Stomach smooth muscle (tissue), 2 donors: ENCODE data around the gene FAM114A2.
A peak's percentile ranks its signal among the peaks of the same experiment; 100 is the strongest.

ENCODE experiments used
- H3K27ac ChIP-seq: one replicate; pipeline ENCODE4 v1.7.0; 2013; ENCODE audit warnings: mild to moderate bottlenecking, low read length, inconsistent platforms
- H3K27me3 ChIP-seq, 2 donors: one replicate each; pipeline ENCODE4 v1.7.0; 2013; ENCODE audit warnings: low read length in 2 of 2; ENCODE audit not compliant: insufficient read depth in 2 of 2, control insufficient read depth in 1 of 2
- H3K36me3 ChIP-seq, 2 donors: one replicate each; pipeline ENCODE4 v1.7.0; 2013; ENCODE audit warnings: low read length in 2 of 2; ENCODE audit not compliant: control insufficient read depth in 2 of 2, insufficient read depth in 2 of 2
- H3K4me1 ChIP-seq: one replicate; pipeline ENCODE4 v1.7.0; 2013; ENCODE audit warnings: low read length; ENCODE audit not compliant: control insufficient read depth, insufficient read depth
- H3K4me3 ChIP-seq, 2 donors: one replicate each; pipeline ENCODE4 v1.7.0; 2013; ENCODE audit warnings: low read length in 2 of 2
- H3K9ac ChIP-seq, 2 donors: one replicate each; pipeline ENCODE4 v1.7.0; 2013; ENCODE audit warnings: low read length in 2 of 2, mild to moderate bottlenecking in 1 of 2
- H3K9me3 ChIP-seq, 2 donors: one replicate each; pipeline ENCODE4 v1.7.0; 2013; ENCODE audit warnings: low read length in 2 of 2; ENCODE audit not compliant: control insufficient read depth in 2 of 2
- donor health status: healthy.
- donor health status: Pancreatic carcinoma.

The FAM114A2 gene

DNA sequence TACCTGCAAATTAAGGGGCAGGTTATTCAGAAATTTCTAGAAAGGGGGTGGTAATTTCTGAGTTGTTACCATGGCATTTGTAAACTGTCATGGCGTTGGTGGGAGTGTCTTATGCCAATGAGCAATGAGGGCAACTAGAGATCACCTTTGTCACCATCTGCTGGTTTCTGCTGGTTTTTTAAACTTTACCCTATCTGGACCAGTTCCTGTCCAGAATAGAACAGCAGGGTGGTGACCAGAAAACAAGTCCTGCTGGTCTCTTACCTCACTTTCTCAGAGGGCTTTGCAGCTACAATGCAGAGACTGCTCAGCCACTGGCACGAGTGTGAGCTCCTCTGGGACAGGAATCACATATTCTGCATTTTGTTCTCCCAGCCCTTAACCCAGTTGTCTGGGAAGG, 51.4 kb downstream of the FAM114A2 start:
- Histone ChIP-seq H3K4me3 (no peak overlapping the region), H3K27ac (no peak overlapping the region), H3K27me3 (no peaks in the 10 kb centered on the region), H3K4me1 (no peaks in the 10 kb centered on the region), H3K36me3 (peaks cover 0 to 3% of the 10 kb centered on the region in 2 donors), H3K9me3 (no peaks in the 10 kb centered on the region), H3K9ac (no peak overlapping the region)

DNA sequence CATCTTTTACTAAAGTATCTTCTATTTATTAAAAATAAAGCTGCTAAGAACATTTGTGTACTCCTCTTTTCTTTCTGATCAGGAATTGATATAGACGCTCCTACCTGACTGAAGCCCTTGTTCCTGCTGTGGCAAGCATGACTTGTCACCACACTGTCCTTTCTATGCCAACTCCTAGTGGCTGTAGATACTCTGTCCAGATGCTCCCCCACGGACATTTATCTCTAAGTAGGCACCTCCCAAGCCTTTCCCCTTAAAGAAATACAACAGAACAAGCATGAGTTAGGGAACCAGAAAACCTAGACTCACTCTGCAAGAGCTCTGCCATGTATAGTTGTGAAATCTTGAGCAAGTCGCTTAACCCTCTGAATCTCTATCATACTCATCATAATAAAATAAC, 53.2 kb downstream of the FAM114A2 start:
- H3K4me1 ChIP-seq, result no peaks in the 10 kb centered on the region

DNA sequence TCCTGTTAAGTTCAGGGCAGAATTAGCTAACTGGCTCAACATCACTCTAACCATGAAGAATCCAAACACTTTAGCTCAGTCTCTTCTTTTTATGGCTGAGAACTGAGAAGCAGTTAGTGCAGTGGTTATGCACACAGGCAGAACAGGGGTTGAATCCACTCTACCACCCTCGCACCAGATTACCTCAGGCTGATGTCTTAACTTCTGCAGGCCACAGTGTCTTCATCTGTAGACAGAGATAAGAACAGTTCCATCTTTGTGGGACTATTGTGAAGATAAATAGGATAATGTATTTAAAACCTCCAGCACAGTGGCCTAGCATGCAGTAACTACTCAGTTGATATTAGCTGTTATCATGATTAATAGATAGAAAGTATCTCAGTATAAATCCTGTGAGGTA, 54.8 kb downstream of the FAM114A2 start:
- Histone ChIP-seq H3K4me3 (no peak overlapping the region), H3K27ac (no peak overlapping the region), H3K36me3 (no peaks in the 10 kb centered on the region), H3K27me3 (no peaks in the 10 kb centered on the region), H3K9me3 (no peaks in the 10 kb centered on the region), H3K9ac (no peak overlapping the region), H3K4me1 (no peaks in the 10 kb centered on the region)

More for the DNA sequence above, 53.2 kb downstream of the FAM114A2 start:
- H3K9me3 ChIP-seq, result no peaks in the 10 kb centered on the region
- no peak overlapping the region for H3K27ac ChIP-seq
- H3K4me3 ChIP-seq, result no peak overlapping the region
- no peaks in the 10 kb centered on the region for H3K36me3 ChIP-seq
- H3K27me3 ChIP-seq, result no peaks in the 10 kb centered on the region
- H3K9ac ChIP-seq, result no peak overlapping the region

DNA sequence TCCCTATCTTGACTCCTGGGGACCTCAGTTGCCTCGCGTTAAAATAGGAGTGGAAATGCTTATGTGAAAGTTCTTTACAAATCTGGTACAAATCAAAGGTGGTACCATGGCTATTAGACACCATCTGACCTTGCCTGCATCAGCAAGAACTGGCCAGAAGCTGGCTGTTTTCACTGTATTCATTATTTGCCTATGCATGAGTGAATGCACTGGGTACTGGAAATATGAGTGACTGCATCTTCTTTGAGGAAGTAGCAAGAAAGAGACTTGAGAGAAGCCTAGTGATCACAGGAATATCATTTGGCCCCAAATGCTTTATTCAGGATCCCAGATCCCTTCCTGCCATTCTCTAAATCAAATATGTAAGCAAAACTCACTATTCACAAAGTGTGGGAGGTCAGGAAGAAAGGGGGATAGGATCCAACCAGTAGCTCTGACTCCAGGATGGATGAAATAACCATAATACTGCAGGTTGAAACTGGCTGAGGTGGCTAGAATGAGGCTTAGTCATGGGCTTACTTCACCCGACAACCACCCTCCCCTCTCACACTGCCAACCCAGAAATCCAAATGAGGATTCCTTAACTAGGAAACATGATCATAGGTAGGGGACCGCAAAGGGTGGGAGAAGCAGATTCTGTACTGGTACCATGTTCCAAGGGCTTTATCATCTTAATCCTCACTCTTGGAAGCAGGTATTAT, 56.7 kb downstream of the FAM114A2 start:
- no peaks in the 10 kb centered on the region for H3K36me3 ChIP-seq
- no peak overlapping the region for H3K9ac ChIP-seq
- H3K27me3 ChIP-seq, result peaks cover 0 to 3% of the 10 kb centered on the region in 2 donors
- H3K4me3 ChIP-seq, result no peak overlapping the region
- no peak overlapping the region for H3K27ac ChIP-seq
- no peaks in the 10 kb centered on the region for H3K4me1 ChIP-seq
- no peaks in the 10 kb centered on the region for H3K9me3 ChIP-seq

DNA sequence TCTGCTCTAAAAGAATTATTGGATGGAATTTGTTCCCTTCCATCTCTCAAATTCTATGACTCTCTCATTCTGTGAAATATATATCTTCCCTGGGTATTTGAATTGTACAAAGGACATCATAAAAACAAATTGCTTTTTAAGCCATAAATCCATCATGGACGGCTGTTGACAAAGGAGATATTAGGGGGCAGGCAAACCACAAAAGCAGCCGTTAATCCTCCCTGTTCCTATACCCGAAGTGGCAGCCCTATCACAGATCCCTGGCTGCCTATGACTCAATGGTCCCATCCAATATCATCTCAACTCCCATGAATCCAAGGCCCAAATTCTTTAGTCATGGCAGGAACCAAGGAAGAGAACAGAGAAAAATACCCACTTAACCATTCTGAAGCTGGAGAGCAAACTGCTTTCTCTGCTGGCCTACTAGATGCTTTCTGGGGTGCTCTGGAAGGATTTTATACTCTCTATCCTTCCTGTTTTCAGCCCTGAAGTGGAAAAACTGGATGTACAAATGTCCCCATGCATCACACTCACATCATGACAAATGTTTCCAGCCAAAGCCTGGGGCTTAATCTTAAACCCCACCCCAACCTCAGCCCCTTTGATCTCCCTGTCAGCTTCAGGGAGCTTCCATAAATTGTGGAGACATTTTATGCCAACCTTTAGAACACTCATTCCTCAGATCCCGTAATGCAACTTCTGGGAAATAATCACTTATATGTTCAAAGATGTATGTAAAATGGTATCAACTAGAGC, 59.5 kb downstream of the FAM114A2 start:
- no peak overlapping the region for H3K9ac ChIP-seq
- no peak overlapping the region for H3K27ac ChIP-seq
- H3K4me1 ChIP-seq, result no peaks in the 10 kb centered on the region

DNA sequence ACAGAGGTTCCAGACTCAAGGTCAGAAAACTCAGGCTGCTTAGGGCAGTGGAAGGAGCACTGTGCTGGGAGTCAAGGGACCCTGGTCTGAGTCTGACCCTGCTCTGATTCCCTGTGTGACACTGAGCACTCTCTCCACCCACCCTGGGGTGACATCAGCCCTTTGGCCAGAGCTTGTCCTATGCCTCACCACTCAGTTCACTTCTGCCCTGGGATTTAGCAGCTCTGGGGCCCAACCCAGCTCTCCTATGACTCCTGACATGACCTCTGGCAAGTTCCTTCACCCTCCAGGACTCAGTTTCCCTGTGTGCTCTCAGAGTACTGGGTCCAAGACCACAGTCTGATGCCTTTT, 63.9 kb downstream of the FAM114A2 start:
- no peaks in the 10 kb centered on the region for H3K9me3 ChIP-seq
- no peaks in the 10 kb centered on the region for H3K36me3 ChIP-seq
- H3K4me1 ChIP-seq, result no peaks in the 10 kb centered on the region
- no peak overlapping the region for H3K4me3 ChIP-seq
- no peak overlapping the region for H3K9ac ChIP-seq
- H3K27me3 ChIP-seq, result peaks cover 3 to 9% of the 10 kb centered on the region in 2 donors
- H3K27ac ChIP-seq, result no peak overlapping the region

More for the DNA sequence above, 59.5 kb downstream of the FAM114A2 start:
- H3K4me3 ChIP-seq, result no peak overlapping the region
- no peaks in the 10 kb centered on the region for H3K36me3 ChIP-seq
- no peaks in the 10 kb centered on the region for H3K9me3 ChIP-seq
- H3K27me3 ChIP-seq, result peaks cover 3 to 9% of the 10 kb centered on the region in 2 donors

DNA sequence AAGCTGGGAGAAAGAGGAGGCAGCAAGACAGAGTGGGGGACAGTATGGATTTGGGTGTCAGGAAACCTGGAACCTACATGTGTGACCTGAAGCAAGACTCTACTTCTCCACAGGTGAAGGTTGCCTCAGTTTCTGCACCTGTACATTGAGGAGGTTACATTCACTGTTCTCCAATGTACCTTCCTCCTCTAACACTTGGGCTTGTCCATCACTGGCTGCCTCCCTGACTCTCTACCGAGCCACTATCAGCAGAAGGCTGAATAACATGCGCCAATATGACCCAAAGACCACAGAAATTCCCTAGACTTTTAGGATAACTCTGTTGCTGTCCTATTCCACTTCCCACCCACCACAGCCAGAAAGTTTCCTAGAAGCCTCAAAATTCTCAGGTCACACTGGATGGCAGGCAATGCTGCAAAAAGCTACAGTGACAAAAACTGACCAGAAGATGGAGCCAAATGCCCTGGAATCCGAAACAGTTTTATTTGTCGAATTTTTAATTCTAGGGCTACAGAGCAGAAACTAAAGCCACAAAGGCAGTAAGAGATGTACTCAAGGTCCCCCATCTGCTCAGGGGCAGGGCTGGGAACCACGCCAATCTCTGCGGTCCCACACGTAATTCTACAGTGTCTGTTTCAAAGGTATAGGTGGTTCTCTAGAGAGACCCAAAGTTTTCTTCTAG, 64.4 kb downstream of the FAM114A2 start:
- H3K36me3 ChIP-seq, result no peaks in the 10 kb centered on the region
- no peak overlapping the region for H3K4me3 ChIP-seq
- H3K27me3 ChIP-seq, result peaks cover 3 to 9% of the 10 kb centered on the region in 2 donors
- no peak overlapping the region for H3K27ac ChIP-seq
- H3K9ac ChIP-seq, result peak overlapping the region in 1 of 2 donors; percentile 47
- H3K9me3 ChIP-seq, result no peaks in the 10 kb centered on the region
- no peaks in the 10 kb centered on the region for H3K4me1 ChIP-seq

DNA sequence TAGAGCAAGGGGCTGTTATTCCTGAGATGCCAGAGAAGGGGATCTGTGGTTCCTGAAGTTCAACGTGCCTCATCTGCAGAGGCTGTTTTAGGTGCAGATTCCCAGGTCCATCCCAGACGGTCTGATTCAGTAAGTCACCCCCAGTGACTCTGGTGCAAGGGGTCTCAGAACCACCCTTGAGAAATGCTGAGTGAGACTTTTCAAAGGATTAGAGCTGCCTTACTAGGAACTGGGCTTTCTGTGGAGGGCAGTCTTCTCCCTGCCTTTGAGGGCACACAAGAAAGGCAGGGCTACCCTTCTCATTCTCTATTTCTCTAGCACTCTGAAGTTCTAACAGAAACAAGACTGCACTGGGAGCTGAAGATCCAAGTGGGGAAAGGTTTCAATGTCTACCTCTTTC, 66.5 kb downstream of the FAM114A2 start:
- H3K4me3 ChIP-seq, result no peak overlapping the region
- no peaks in the 10 kb centered on the region for H3K4me1 ChIP-seq
- H3K27ac ChIP-seq, result no peak overlapping the region
- H3K36me3 ChIP-seq, result no peaks in the 10 kb centered on the region
- H3K9ac ChIP-seq, result no peak overlapping the region
- no peaks in the 10 kb centered on the region for H3K9me3 ChIP-seq
- H3K27me3 ChIP-seq, result peaks cover 3 to 6% of the 10 kb centered on the region in 2 donors

DNA sequence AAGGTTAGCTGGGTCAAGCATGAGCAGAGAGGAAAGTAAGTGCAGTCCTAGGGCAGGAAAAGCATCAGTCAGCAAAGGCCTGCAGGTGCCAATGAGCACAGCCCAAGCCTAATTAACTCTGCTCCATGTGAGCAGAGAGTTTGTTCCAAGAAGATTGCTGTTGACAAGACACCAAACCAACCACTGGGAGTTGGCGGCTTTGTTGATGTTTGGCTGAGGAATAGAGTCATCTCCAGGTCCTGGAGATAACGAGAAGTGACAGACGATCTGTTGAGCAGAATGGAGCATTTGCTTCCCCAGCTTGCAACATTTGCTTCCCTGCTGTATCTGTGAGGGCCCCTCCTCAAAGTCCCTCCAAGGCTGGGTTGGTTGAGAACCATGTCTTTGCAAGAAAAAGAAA, 68.2 kb downstream of the FAM114A2 start:
- Histone ChIP-seq H3K9me3 (no peaks in the 10 kb centered on the region), H3K36me3 (no peaks in the 10 kb centered on the region), H3K4me1 (no peaks in the 10 kb centered on the region), H3K9ac (no peak overlapping the region), H3K27ac (no peak overlapping the region), H3K4me3 (no peak overlapping the region), H3K27me3 (peaks cover 2% of the 10 kb centered on the region in 2 donors)

DNA sequence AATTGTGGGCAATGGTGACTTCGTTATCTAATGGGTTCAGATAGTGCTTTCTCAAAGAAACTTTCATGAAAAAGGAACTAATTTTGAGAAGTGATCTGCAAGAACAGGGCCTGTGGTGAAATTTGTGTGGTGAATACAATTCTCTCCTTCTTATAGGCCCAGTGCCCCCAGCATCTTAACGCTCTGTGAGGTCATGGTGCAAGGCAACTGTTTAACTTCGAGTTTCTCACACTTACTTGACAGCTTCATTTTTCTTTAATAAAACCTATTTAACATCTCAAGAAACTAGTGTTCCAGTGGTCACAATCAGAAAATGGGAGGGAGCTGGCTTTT, 69.2 kb downstream of the FAM114A2 start:
- no peak overlapping the region for H3K4me3 ChIP-seq
- H3K27me3 ChIP-seq, result peaks cover 0 to 2% of the 10 kb centered on the region in 2 donors
- H3K36me3 ChIP-seq, result no peaks in the 10 kb centered on the region
- H3K9me3 ChIP-seq, result no peaks in the 10 kb centered on the region
- no peaks in the 10 kb centered on the region for H3K4me1 ChIP-seq
- no peak overlapping the region for H3K27ac ChIP-seq
- no peak overlapping the region for H3K9ac ChIP-seq
